Stimulated activated CD8-positive, alpha-beta memory T cell treated with anti-CD3 and anti-CD28 coated beads, Interleukin-15, amount 100 ng/mL, for 4 hours (primary cell): Measurements from ENCODE around the gene DACT3.

ENCODE experiments used
- DNase-seq, 2 donors: peaks; one replicate each; pipeline ENCODE4 v3.0.0-alpha.2; 2020; ENCODE audit warnings: low read depth in 2 of 2

The DACT3 gene

GRCh38 chr19:46598372-46598917 lies 62.5 kb downstream of the DACT3 start:
- DNase-seq = no peak
